B cell (primary cell): ENCODE data around the gene CXCL16.

Experiments used
- EZH2 ChIP-seq: IDR thresholded peaks from 2 replicates; pipeline ENCODE4 v1.6.1; 2012; ENCODE audit warnings: borderline replicate concordance, low read depth, mild to moderate bottlenecking, moderate library complexity, low read length; ENCODE audit not compliant: insufficient read depth, poor library complexity, severe bottlenecking
- TF ChIP-seq, protein P1 (sequence below): fragments of 200-600 bp; IDR thresholded peaks from one replicate; pipeline ENCODE4 v1.8.0; 2022; ENCODE audit warnings: antibody characterized with exemption, mild to moderate bottlenecking

DNA sequence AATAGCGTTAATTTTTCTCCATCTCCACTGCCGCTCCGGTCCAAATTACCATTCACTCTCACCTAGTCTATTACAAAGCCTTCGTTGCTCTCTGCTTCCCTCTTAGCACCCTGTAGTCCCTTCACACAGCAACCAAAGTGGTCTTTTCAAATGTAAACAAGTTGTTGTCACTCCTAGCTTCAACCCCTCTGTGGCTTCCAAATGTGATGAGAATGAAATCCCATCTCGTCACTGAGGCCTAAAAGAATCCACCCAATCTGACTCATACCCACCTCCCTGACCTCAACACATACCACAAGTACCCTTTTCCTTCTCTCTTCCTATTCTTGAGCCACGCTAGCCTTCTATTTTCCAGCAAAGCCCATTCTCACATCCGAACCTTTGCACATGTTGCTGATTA, 33.6 kb downstream of the CXCL16 start:
- TF ChIP-seq, protein P1, sequence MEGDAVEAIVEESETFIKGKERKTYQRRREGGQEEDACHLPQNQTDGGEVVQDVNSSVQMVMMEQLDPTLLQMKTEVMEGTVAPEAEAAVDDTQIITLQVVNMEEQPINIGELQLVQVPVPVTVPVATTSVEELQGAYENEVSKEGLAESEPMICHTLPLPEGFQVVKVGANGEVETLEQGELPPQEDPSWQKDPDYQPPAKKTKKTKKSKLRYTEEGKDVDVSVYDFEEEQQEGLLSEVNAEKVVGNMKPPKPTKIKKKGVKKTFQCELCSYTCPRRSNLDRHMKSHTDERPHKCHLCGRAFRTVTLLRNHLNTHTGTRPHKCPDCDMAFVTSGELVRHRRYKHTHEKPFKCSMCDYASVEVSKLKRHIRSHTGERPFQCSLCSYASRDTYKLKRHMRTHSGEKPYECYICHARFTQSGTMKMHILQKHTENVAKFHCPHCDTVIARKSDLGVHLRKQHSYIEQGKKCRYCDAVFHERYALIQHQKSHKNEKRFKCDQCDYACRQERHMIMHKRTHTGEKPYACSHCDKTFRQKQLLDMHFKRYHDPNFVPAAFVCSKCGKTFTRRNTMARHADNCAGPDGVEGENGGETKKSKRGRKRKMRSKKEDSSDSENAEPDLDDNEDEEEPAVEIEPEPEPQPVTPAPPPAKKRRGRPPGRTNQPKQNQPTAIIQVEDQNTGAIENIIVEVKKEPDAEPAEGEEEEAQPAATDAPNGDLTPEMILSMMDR, result no peak
- TF ChIP-seq EZH2, result no peak
